Panc1 (cell line): ENCODE measurements around the gene APOBEC3A.

ENCODE experiments used
- CTCF ChIP-seq: fragments of 450-650 bp; IDR thresholded peaks from 2 replicates; pipeline ENCODE4 v1.5.1; 2017; ENCODE audit warnings: mild to moderate bottlenecking
- POLR2AphosphoS5 ChIP-seq: IDR thresholded peaks from 2 replicates; pipeline ENCODE4 v1.6.1; 2012; ENCODE audit warnings: mild to moderate bottlenecking, low read depth, low read length, moderate library complexity
- SIN3A ChIP-seq: IDR thresholded peaks from 2 replicates; pipeline ENCODE4 v1.6.1; 2012; ENCODE audit warnings: low read depth, mild to moderate bottlenecking, low read length, moderate library complexity, borderline replicate concordance; ENCODE audit not compliant: insufficient read depth
- TCF7L2 ChIP-seq: IDR thresholded peaks from 2 replicates; pipeline ENCODE4 v1.6.1; 2011; ENCODE audit warnings: mild to moderate bottlenecking, low read depth, low read length, inconsistent platforms
- TF ChIP-seq, protein P1 (sequence below), 2 experiments: IDR thresholded peaks; 2 replicates each; pipeline ENCODE4 v1.6.1; 2011 to 2012; ENCODE audit warnings: low read depth in 2 of 2, control low read depth in 1 of 2, low read length in 1 of 2, mild to moderate bottlenecking in 1 of 2, moderate library complexity in 1 of 2; ENCODE audit not compliant: insufficient read depth in 1 of 2

GRCh38 chr22:38953091-38953490, 4.3 kb upstream of the APOBEC3A start:
- no peak for TF ChIP-seq CTCF
- TF ChIP-seq, protein P1, sequence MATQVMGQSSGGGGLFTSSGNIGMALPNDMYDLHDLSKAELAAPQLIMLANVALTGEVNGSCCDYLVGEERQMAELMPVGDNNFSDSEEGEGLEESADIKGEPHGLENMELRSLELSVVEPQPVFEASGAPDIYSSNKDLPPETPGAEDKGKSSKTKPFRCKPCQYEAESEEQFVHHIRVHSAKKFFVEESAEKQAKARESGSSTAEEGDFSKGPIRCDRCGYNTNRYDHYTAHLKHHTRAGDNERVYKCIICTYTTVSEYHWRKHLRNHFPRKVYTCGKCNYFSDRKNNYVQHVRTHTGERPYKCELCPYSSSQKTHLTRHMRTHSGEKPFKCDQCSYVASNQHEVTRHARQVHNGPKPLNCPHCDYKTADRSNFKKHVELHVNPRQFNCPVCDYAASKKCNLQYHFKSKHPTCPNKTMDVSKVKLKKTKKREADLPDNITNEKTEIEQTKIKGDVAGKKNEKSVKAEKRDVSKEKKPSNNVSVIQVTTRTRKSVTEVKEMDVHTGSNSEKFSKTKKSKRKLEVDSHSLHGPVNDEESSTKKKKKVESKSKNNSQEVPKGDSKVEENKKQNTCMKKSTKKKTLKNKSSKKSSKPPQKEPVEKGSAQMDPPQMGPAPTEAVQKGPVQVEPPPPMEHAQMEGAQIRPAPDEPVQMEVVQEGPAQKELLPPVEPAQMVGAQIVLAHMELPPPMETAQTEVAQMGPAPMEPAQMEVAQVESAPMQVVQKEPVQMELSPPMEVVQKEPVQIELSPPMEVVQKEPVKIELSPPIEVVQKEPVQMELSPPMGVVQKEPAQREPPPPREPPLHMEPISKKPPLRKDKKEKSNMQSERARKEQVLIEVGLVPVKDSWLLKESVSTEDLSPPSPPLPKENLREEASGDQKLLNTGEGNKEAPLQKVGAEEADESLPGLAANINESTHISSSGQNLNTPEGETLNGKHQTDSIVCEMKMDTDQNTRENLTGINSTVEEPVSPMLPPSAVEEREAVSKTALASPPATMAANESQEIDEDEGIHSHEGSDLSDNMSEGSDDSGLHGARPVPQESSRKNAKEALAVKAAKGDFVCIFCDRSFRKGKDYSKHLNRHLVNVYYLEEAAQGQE (IDR thresholded peaks at IDR 0.05; ENCODE audit: insufficient read depth in 1 of 2, low read depth in 2 of 2, low read length in 1 of 2): no peak
- no peak for TF ChIP-seq POLR2AphosphoS5
- no peak for TF ChIP-seq SIN3A
- no peak for TF ChIP-seq TCF7L2
